COLO668 (cell line): ENCODE measurements around the gene ADGRF1.

Source experiments
- DNase-seq: peaks from one replicate; lab custom pipeline; 2025; ENCODE audit not compliant: unreplicated experiment; lab: John Stamatoyannopoulos, UW

Gene ADGRF1

GRCh38 chr6:46985943-46986342, 56.2 kb downstream of the ADGRF1 start:
- DNase-seq = no peak

- no peak for DNase-seq
These were observed 59.1 kb downstream of the ADGRF1 start for GRCh38 chr6:46983007-46983411.

GRCh38 chr6:46979206-46979605, 62.9 kb downstream of the ADGRF1 start:
- DNase-seq = no peak

GRCh38 chr6:46974786-46975185, 67.3 kb downstream of the ADGRF1 start:
- no peak for DNase-seq

- DNase-seq = no peak
These were observed 69.1 kb downstream of the ADGRF1 start for GRCh38 chr6:46973029-46973428.

- DNase-seq = no peak
These were observed 69.6 kb downstream of the ADGRF1 start for GRCh38 chr6:46972531-46972930.

DNA sequence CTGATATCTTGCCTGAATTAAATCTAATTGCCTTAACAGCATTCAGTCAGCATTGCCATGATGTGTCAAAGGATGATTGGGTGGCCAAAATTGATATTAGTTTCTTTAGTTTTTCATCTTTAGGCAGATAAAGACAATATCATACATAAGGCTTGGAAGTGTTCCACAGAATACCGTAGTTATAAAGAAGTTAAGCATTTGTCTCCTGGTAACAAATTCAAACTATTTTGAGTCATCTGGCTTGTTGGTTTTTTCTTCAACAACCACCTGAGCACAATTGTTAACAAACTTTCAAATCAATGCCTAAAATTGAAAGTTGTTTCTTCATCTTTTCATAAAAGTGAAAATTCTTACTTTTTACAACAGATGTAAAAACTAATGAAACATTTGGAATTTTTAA, 72.9 kb downstream of the ADGRF1 start:
- no peak for DNase-seq

DNA sequence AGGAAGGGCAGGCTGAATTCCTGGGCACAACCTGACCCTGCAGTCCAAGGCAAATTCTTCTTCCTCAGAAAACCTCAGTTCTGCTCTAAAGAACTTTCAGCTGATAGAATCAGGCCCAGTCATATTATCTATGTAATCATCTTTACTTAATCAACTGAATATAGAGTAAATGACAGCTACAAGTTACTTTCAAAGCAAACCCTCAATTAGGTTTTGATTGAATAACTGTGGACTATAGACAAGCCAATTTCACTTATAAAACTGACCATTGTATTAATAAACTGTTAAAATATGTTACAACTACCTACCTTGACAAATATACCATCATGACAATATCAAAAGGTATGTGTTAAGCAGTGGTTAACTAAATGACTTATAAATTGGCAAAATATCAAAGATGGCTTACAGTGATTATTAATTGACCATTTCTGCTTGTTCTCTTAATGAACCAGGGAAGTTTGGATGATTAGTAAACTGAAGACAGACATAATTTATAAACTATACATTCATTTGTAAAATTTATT, 74.2 kb downstream of the ADGRF1 start:
- DNase-seq = no peak

GRCh38 chr6:46964716-46965519, 77.2 kb downstream of the ADGRF1 start:
- DNase-seq = no peak

DNA sequence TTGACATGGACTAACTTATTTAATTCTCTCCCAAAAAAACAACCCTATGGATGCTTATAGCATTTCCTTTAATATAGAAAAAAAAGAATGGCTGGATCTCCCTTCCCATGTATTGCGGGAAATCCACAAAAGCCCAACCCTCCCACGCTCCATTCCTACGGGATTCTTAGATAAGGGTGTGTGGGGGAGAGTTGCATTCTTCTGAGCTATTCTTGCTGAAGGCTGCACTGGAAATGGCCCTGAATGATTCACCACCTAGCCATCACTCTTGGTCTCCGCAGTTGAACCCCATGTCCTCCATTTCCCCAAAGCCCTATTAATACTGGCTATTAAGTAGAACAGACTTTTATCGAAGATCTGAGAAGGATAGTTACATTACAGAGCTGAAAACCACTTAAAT, 78.5 kb downstream of the ADGRF1 start:
- DNase-seq = no peak

- no peak for DNase-seq
These were observed 79.1 kb downstream of the ADGRF1 start for GRCh38 chr6:46963039-46963438.

DNA sequence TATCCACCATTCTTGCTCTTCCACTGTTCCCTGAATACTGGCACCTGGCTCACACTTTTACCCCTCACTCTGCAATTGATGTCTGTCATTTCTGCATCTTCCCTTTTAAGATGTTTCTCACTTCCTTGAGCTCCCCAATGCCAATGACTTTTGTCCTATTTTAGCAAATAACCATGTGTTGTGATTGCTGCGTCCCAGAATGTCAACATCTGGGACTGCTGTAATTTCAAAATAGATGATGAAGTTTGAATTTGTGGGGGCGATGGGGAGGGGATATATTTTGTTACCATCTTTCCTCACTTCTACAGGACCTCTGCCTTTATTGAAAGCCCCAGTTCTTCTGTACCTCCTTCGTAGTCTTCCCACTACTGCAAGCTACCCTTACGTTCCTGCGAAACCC, 80.4 kb downstream of the ADGRF1 start:
- DNase-seq = no peak

DNA sequence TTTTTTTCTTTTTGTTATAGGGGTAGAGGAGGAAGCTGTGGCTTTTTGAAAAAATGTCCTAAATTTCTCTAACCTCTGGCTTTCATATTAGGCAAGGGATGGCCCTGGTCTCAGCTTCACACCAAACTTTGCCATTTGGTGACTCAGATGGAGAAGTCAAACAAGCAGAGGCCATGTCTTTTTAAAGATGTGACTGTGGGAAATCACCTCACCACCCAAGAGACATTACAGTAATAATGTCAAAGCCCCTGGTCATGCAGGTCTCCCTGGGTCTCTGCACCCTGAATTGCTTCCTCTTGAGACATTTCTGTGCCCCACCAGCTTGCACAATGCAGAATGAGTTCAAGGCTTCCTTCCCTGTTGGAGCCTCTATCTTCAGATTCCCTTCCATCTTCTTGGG, 80.9 kb downstream of the ADGRF1 start:
- no peak for DNase-seq

DNA sequence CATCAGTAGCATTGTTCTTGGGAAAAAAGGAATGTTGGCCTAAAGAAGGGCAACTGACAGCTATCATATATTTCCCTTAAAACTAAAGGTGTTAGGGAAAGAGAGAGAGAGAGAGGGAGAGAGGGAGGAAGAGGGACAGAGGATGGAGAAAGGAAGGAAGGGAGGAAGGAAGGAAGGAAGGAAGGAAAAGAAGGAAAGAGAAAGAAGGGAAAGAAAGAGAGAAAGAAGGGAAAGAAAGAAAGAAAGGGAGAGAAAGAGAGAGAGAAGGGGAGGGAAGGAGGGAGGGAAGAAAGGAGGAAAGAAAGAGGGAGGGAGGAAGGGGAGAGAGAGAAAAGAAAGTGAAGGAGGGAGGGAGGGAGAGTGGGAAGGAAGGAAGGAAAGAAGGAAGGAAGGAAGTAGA, 82.7 kb downstream of the ADGRF1 start:
- DNase-seq = no peak

DNA sequence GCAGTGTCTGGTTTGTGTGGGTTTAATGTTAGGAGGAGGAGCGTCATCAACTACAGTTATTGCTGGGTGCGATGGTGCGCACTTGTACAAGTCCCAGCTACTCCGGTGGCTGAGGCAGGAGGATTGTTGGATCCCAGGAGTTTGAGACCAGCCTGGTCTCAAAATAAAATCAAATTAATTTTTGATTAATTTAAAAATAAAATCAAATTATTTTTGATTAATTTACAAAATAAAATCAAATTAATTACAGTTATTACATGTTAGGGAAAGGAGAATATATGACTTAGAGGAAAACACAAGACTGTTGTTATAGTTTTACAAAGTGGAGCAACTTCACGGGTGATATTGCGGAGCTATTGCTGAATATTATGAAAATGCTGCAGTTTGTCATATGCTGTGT, 85.7 kb downstream of the ADGRF1 start:
- DNase-seq = no peak

DNA sequence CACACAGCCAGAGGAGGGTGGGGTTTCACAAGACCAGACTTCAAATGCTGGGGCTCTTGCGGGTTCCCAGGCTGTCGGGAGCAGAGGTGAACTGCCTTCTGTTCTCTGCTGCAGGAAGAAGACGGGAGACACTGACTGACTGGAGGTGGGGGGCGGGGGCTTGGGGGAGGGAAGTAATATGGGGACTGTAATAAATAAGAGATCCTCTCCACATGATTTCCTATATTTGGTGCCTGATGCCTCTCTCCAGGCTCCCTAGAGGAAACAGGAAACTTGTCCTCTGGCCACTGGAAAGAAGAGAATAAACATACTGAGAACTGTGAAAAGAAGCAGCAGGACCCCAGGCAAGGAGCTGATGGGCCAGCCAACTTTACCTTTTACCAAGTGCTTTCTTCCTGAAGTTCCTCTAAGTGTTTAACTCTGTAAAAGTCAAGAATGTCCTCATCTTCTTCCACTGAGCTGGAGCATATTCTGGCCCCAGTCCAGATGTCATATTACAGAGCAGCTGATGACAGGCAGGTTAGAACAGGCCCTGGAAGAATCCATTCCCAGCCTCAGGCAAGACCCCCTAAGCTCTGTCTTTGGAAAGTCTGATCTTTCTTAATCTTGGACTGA, 87.2 kb downstream of the ADGRF1 start:
- DNase-seq = no peak

DNA sequence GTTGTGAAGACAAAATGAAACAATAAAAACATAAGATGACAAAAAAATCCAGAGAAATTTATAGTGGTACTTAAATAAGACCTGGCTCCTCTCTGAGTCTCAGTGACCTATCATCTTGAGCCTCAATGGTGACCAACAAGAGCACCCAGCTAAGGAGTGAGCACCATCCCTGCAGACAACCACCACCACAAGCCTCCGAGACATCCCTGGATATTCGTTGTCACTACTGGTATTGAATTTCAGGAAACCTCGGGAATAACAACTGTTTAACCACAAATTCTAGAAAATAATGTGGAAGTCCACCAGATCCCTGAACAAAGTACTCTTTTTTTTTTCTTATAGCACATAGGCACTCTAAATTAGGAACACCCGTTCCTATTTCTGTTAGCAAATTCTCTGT, 88.2 kb downstream of the ADGRF1 start:
- no peak for DNase-seq

- no peak for DNase-seq
These were observed 92.4 kb downstream of the ADGRF1 start for GRCh38 chr6:46949632-46950280.

GRCh38 chr6:46948699-46949098, 93.4 kb downstream of the ADGRF1 start:
- no peak for DNase-seq
